ENCODE results near the gene DYNLRB2.

Gene DYNLRB2

GRCh38 chr16:80540516-80541305 lies at the start of gene DYNLRB2:
TSS of gene DYNLRB2 (plus strand) at chr16:80540993. CDS start at chr16:80541077, 84 bp downstream.
- Histone ChIP-seq H3K9me3 (ENCODE audit: control insufficient read depth in 1 of 2, low read length in 2 of 2) (no peaks in the 10 kb centered on the region), H3K4me3 (ENCODE audit: low read depth in 1 of 2, low read length in 2 of 2) (peak within 1 kb of the TSS; percentile 79 to 93), H3K36me3 (ENCODE audit: control insufficient read depth in 1 of 2, insufficient read depth in 2 of 2, low read length in 2 of 2) (no peaks in the 10 kb centered on the region), H3K27me3 (ENCODE audit: low read depth, low read length) (no peaks in the 10 kb centered on the region), H3K27ac (ENCODE audit: low read length) (peak within 1 kb of the TSS; percentile 62), H3K4me1 (ENCODE audit: control insufficient read depth in 1 of 2, insufficient read depth in 2 of 2, low read length in 2 of 2) (peaks cover 0 to 5% of the 10 kb centered on the region in 2 donors)

GRCh38 chr16:80500116-80500859 lies 40.5 kb upstream of the DYNLRB2 start:
- H3K36me3 ChIP-seq (ENCODE audit: control insufficient read depth in 1 of 2, insufficient read depth in 2 of 2, low read length in 2 of 2): no peaks in the 10 kb centered on the region
- H3K4me3 ChIP-seq (ENCODE audit: low read depth in 1 of 2, low read length in 2 of 2): no peak overlapping the region
- H3K4me1 ChIP-seq (ENCODE audit: control insufficient read depth in 1 of 2, insufficient read depth in 2 of 2, low read length in 2 of 2): no peaks in the 10 kb centered on the region
- H3K27ac ChIP-seq (ENCODE audit: low read length): no peak overlapping the region
- no peaks in the 10 kb centered on the region for H3K27me3 ChIP-seq (ENCODE audit: low read depth, low read length)
- no peaks in the 10 kb centered on the region for H3K9me3 ChIP-seq (ENCODE audit: control insufficient read depth in 1 of 2, low read length in 2 of 2)

GRCh38 chr16:80500961-80501525 lies 39.8 kb upstream of the DYNLRB2 start:
- Histone ChIP-seq H3K9me3 (ENCODE audit: control insufficient read depth in 1 of 2, low read length in 2 of 2) (no peaks in the 10 kb centered on the region), H3K36me3 (ENCODE audit: control insufficient read depth in 1 of 2, insufficient read depth in 2 of 2, low read length in 2 of 2) (no peaks in the 10 kb centered on the region), H3K27me3 (ENCODE audit: low read depth, low read length) (no peaks in the 10 kb centered on the region), H3K27ac (ENCODE audit: low read length) (no peak overlapping the region), H3K4me3 (ENCODE audit: low read depth in 1 of 2, low read length in 2 of 2) (no peak overlapping the region), H3K4me1 (ENCODE audit: control insufficient read depth in 1 of 2, insufficient read depth in 2 of 2, low read length in 2 of 2) (no peaks in the 10 kb centered on the region)

GRCh38 chr16:80503107-80503506 lies 37.7 kb upstream of the DYNLRB2 start:
- Histone ChIP-seq H3K4me1 (ENCODE audit: control insufficient read depth in 1 of 2, insufficient read depth in 2 of 2, low read length in 2 of 2) (no peaks in the 10 kb centered on the region), H3K4me3 (ENCODE audit: low read depth in 1 of 2, low read length in 2 of 2) (no peak overlapping the region), H3K27me3 (ENCODE audit: low read depth, low read length) (no peaks in the 10 kb centered on the region), H3K27ac (ENCODE audit: low read length) (no peak overlapping the region), H3K36me3 (ENCODE audit: control insufficient read depth in 1 of 2, insufficient read depth in 2 of 2, low read length in 2 of 2) (no peaks in the 10 kb centered on the region), H3K9me3 (ENCODE audit: control insufficient read depth in 1 of 2, low read length in 2 of 2) (no peaks in the 10 kb centered on the region)

GRCh38 chr16:80507538-80507937 lies 33.3 kb upstream of the DYNLRB2 start:
- Histone ChIP-seq H3K9me3 (ENCODE audit: control insufficient read depth in 1 of 2, low read length in 2 of 2) (no peaks in the 10 kb centered on the region), H3K4me1 (ENCODE audit: control insufficient read depth in 1 of 2, insufficient read depth in 2 of 2, low read length in 2 of 2) (no peaks in the 10 kb centered on the region), H3K27me3 (ENCODE audit: low read depth, low read length) (no peaks in the 10 kb centered on the region), H3K27ac (ENCODE audit: low read length) (no peak overlapping the region), H3K36me3 (ENCODE audit: control insufficient read depth in 1 of 2, insufficient read depth in 2 of 2, low read length in 2 of 2) (no peaks in the 10 kb centered on the region), H3K4me3 (ENCODE audit: low read depth in 1 of 2, low read length in 2 of 2) (no peak overlapping the region)

- Histone ChIP-seq H3K27ac (ENCODE audit: low read length) (no peak overlapping the region), H3K4me3 (ENCODE audit: low read depth in 1 of 2, low read length in 2 of 2) (no peak overlapping the region), H3K4me1 (ENCODE audit: control insufficient read depth in 1 of 2, insufficient read depth in 2 of 2, low read length in 2 of 2) (no peaks in the 10 kb centered on the region), H3K9me3 (ENCODE audit: control insufficient read depth in 1 of 2, low read length in 2 of 2) (no peaks in the 10 kb centered on the region), H3K36me3 (ENCODE audit: control insufficient read depth in 1 of 2, insufficient read depth in 2 of 2, low read length in 2 of 2) (no peaks in the 10 kb centered on the region), H3K27me3 (ENCODE audit: low read depth, low read length) (no peaks in the 10 kb centered on the region)
These were observed 30.9 kb upstream of the DYNLRB2 start for GRCh38 chr16:80509872-80510271.

- no peak overlapping the region for H3K4me3 ChIP-seq (ENCODE audit: low read depth in 1 of 2, low read length in 2 of 2)
- H3K36me3 ChIP-seq (ENCODE audit: control insufficient read depth in 1 of 2, insufficient read depth in 2 of 2, low read length in 2 of 2): no peaks in the 10 kb centered on the region
- no peaks in the 10 kb centered on the region for H3K4me1 ChIP-seq (ENCODE audit: control insufficient read depth in 1 of 2, insufficient read depth in 2 of 2, low read length in 2 of 2)
- H3K9me3 ChIP-seq (ENCODE audit: control insufficient read depth in 1 of 2, low read length in 2 of 2): no peaks in the 10 kb centered on the region
- H3K27ac ChIP-seq (ENCODE audit: low read length): no peak overlapping the region
- no peaks in the 10 kb centered on the region for H3K27me3 ChIP-seq (ENCODE audit: low read depth, low read length)
These were observed 28.8 kb upstream of the DYNLRB2 start for GRCh38 chr16:80511824-80512592.

- Histone ChIP-seq H3K4me3 (ENCODE audit: low read depth in 1 of 2, low read length in 2 of 2) (no peak overlapping the region), H3K4me1 (ENCODE audit: control insufficient read depth in 1 of 2, insufficient read depth in 2 of 2, low read length in 2 of 2) (no peaks in the 10 kb centered on the region), H3K36me3 (ENCODE audit: control insufficient read depth in 1 of 2, insufficient read depth in 2 of 2, low read length in 2 of 2) (no peaks in the 10 kb centered on the region), H3K9me3 (ENCODE audit: control insufficient read depth in 1 of 2, low read length in 2 of 2) (no peaks in the 10 kb centered on the region), H3K27me3 (ENCODE audit: low read depth, low read length) (no peaks in the 10 kb centered on the region), H3K27ac (ENCODE audit: low read length) (no peak overlapping the region)
These were observed 28.3 kb upstream of the DYNLRB2 start for GRCh38 chr16:80512593-80512853.

- H3K27ac ChIP-seq (ENCODE audit: low read length): no peak overlapping the region
- H3K36me3 ChIP-seq (ENCODE audit: control insufficient read depth in 1 of 2, insufficient read depth in 2 of 2, low read length in 2 of 2): no peaks in the 10 kb centered on the region
- H3K4me1 ChIP-seq (ENCODE audit: control insufficient read depth in 1 of 2, insufficient read depth in 2 of 2, low read length in 2 of 2): no peaks in the 10 kb centered on the region
- no peaks in the 10 kb centered on the region for H3K9me3 ChIP-seq (ENCODE audit: control insufficient read depth in 1 of 2, low read length in 2 of 2)
- H3K27me3 ChIP-seq (ENCODE audit: low read depth, low read length): no peaks in the 10 kb centered on the region
- no peak overlapping the region for H3K4me3 ChIP-seq (ENCODE audit: low read depth in 1 of 2, low read length in 2 of 2)
These were observed 25.4 kb upstream of the DYNLRB2 start for GRCh38 chr16:80515374-80515773.

GRCh38 chr16:80517846-80518245 lies 22.9 kb upstream of the DYNLRB2 start:
- no peaks in the 10 kb centered on the region for H3K27me3 ChIP-seq (ENCODE audit: low read depth, low read length)
- no peak overlapping the region for H3K27ac ChIP-seq (ENCODE audit: low read length)
- no peaks in the 10 kb centered on the region for H3K4me1 ChIP-seq (ENCODE audit: control insufficient read depth in 1 of 2, insufficient read depth in 2 of 2, low read length in 2 of 2)
- H3K9me3 ChIP-seq (ENCODE audit: control insufficient read depth in 1 of 2, low read length in 2 of 2): no peaks in the 10 kb centered on the region
- H3K4me3 ChIP-seq (ENCODE audit: low read depth in 1 of 2, low read length in 2 of 2): no peak overlapping the region
- no peaks in the 10 kb centered on the region for H3K36me3 ChIP-seq (ENCODE audit: control insufficient read depth in 1 of 2, insufficient read depth in 2 of 2, low read length in 2 of 2)

- Histone ChIP-seq H3K4me1 (ENCODE audit: control insufficient read depth in 1 of 2, insufficient read depth in 2 of 2, low read length in 2 of 2) (no peaks in the 10 kb centered on the region), H3K4me3 (ENCODE audit: low read depth in 1 of 2, low read length in 2 of 2) (no peak overlapping the region), H3K36me3 (ENCODE audit: control insufficient read depth in 1 of 2, insufficient read depth in 2 of 2, low read length in 2 of 2) (no peaks in the 10 kb centered on the region), H3K27me3 (ENCODE audit: low read depth, low read length) (no peaks in the 10 kb centered on the region), H3K9me3 (ENCODE audit: control insufficient read depth in 1 of 2, low read length in 2 of 2) (no peaks in the 10 kb centered on the region), H3K27ac (ENCODE audit: low read length) (no peak overlapping the region)
These were observed 22.4 kb upstream of the DYNLRB2 start for GRCh38 chr16:80518436-80518835.
